Left lobe of liver (tissue), 2 donors: Measurements from ENCODE around the gene FHIT. TPM values are rescaled to one million over a fixed set of nuclear protein-coding genes. Genes with fewer than 3 reads are reported as not detected.
"Not testable (repeated sequence)": the region's sequence is repeated elsewhere in the genome, so short reads cannot be mapped to it uniquely, and the experiment has no call there.

Experiments used
- ATAC-seq: fragments of 200-7000 bp; cut with Tn5 transposase; one replicate; pipeline ENCODE4 v1.9.1; 2020; ENCODE audit warnings: mild to moderate bottlenecking, moderate library complexity
- DNase-seq: peaks from one replicate; pipeline ENCODE4 v3.0.0-alpha.2; 2020; ENCODE audit warnings: low spot score
- total RNA-seq: library from RNA; stranded (reverse); gene quantifications from one replicate; pipeline ENCODE4 v1.2.1, GENCODE V29; 2021
- donor health status: DM: no; HTN: no; CAD: no; lungs with moderate emphysema.
- donor health status: DM: no; HTN: yes; CAD: no.

FHIT gene
- total RNA-seq, 1 donor from 2014 or later, result 5.1 TPM

DNA sequence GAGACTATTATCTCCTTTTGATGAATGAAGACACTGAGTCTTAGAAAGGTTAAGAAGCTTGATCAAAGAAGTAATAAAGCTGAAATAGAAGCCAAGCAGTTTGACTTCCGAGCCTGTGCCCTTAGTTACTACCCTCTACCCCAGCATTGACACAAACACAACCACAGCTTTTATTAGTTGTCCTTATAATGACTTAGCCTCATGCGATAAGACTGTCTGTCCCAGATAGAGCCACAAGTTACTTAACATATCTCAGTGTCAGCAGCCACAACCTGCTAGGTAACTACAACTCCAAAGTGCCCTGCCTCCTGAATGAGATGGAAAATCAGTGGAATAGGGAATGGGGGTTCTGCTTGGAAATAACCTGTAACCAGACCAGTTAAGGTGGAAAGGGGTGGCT is 1419.9 kb downstream of the FHIT start:
- no peak for ATAC-seq
- no peak for DNase-seq

DNA sequence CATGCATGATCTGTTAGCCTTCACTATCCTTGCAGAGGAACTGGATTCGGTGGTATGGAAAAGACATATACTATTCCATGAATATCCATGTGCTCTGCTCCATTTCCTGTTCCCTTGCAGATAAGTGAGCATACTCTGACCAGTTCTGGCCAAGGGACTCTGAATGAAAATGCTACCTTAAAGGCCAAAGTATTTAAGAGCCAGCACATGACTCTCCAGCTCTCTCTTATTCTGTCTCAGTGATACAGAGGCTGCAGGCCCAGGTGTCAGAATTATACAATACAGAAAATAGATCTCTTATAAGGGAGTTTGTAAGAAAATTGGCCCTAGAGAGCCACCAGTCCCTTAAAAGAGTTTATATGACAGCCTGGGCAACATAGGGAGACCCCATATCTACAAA is 1421.7 kb downstream of the FHIT start:
- no peak for ATAC-seq
- DNase-seq, result no peak

DNA sequence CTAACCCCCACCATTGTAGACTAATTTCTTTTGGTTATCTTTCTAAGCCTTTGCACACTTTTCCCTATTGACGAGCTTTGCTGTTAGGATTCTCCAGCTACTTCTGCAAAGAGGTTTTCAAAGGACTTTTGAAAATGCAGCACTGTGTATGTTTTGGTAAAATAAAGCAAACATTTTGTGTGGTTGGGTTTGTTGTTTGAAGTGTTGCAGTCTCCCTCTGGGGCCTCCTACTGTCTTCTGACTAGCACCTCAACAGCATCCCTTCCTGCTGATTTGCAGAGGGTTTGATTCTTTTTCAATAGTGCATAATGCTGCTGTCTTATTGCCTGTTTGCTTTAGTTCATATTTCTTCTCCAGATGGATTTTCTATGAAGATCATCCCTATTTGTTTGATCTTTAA is 1426.4 kb downstream of the FHIT start:
- ATAC-seq (no peak), DNase-seq (no peak)

DNA sequence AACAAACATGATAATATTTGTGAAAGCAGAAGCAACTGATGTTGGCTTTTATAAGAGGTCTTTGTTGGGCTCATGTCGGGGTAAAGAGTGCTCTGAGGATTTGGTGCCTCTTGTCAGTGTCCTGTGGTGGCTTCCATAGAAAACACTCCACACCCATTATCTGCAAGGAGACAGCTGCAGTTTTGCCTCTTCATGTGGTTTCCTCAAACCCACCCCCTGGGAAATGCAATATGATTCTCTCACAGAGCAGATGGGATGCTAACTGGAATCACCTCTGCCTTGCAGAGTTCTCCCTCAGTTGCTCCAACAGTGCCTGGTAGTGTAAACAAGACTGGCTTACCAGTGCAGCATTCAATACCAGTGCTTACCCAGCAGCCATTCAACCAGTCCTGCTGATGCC is 1430.0 kb downstream of the FHIT start:
- ATAC-seq (no peak), DNase-seq (no peak)

DNA sequence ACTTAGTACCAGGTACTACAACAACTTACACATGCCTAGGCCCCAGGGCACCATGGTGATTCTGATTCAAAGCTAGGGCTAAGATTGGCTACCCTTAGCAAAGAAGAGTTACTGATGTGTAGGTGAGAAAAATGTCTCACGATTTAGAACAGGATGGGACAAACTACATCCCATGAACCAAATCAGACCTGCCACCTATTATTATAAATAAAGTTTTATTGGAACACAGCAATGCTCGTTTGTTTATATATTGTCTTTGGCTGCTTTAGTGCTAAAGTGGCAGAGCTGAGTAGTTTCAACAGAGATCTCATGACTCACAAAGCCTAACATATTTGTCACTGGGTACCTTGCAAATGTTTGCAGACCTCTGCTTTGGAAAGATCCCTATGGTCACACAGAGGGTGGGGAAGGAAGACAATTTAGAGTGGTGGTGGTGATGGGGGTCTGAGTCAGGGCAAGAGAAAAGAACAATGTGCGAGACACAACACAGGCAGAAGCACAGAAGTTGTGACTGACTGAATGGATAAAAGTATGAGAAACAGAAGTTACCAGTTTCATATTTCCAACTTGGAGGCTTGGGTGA is 1430.8 kb downstream of the FHIT start:
- ATAC-seq (no peak), DNase-seq (no peak)

DNA sequence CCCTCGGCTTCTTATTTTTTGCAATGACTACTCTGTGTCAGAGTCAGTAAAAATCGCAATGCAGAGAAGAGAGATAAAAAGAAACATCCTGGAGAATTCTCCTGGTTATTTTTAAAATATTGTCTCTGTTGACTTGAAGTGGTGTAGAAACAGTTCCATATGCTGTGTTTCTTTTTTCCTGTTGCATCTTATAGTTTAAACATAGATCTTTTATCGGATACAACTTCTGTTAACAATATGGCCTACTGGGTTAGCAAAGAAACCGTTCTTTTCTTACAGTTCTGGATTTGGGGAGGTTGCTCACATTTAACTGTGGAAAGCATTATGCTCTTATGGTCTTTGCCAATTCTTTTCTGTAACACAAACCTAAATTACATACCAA is 1432.3 kb downstream of the FHIT start:
- DNase-seq, result no peak

DNA sequence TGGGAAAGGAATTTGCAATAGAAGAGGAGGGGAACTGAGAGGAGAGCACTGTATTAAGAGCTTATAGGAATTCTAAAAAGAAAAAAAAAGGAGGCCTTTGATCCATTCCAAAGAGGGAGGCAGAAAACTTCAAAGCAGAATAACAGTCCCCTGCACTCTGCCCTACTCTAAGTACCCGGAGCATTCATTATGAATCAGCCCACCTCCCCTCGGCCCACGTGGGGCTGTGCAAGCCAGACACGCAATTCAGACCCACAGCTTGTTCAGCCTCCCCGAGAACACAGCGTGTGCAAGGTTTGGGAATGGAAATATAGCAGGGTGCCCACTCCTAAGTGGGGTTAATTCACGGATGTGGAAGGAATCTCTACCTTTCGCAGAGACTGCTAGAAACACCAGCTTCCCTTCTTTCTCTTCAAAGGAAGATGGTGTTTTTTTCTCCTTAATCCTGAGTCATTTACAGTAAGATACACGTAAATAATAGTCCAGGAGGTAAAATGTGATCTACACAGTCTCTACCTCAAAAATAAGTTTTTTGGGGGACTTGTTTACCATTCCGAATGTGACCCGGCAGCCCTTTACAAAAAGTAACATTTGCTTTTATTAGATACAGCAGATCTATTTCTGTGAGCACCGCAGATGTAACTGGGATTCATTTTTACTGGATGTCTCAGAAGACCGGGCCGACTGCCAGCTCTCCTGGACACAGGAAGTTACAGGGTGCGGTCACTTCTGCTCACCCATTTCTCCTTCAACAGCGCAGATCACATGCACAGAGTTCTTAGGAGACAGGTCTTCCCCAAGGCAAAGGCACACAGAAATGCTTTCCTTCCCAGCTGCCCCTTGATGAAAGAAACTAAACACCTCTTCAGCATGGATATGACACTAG is 1433.0 kb downstream of the FHIT start:
- peak; percentile 49 for DNase-seq
- peak; percentile 49 for ATAC-seq

More for the DNA sequence above, 1432.3 kb downstream of the FHIT start:
- ATAC-seq, result no peak

DNA sequence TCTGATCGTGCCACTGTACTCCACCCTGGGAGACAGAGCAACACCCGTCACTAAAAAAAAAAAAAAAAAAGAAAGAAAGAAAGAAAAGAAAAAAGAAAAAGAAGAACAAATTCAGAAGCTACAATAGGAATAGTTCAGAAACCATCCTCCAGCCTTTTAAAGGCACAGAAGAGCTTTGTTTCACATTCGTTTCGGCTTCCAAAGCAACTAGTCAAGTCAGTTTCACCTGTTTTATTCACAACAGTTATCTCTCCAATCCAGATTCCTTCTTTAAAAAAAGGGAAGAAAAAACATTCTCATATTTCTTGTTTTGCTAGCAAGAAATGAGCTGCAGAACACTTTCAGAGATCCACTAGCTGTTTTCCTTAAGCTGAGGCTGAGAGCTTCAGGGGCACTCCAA is 1433.7 kb downstream of the FHIT start:
- DNase-seq (no peak), ATAC-seq (no peak)

DNA sequence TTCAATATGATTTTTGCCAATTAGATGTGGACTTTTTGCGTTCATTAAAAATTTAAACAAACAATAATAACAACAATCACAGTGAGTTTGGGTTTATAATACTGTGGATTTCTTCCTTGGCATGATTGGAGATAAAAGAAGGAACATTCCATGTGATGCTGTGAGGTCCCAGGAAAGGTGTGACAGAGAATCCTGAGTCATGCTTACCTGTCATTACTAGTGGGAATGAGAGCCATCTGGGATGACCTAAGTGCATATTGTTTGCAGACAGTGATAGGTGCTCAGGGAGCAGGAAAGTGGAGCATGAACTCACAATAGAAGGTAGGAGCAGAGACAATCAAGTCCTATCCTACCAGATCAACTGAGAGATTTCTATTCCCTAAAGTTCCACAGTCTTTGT is 1434.9 kb downstream of the FHIT start:
- no peak for ATAC-seq
- no peak for DNase-seq

DNA sequence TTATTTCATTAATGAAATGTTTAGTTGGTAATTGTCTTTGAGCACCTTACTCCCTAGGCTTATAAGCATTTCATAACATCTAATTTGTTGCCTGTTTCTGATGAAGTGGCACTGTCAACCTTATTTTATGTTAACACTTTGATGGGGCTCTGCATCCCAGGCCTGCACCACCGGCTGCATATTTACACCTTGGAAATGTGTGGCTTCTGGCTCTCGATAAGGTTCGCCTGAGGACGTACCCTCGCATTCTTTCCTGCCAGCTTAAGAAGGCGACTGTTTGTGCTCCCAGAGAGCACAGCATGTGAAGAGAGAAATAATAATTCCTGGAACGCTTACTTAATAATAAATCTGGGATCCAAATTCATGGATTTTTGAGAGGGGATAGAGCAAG is 1438.1 kb downstream of the FHIT start:
- ATAC-seq (no peak), DNase-seq (no peak)

DNA sequence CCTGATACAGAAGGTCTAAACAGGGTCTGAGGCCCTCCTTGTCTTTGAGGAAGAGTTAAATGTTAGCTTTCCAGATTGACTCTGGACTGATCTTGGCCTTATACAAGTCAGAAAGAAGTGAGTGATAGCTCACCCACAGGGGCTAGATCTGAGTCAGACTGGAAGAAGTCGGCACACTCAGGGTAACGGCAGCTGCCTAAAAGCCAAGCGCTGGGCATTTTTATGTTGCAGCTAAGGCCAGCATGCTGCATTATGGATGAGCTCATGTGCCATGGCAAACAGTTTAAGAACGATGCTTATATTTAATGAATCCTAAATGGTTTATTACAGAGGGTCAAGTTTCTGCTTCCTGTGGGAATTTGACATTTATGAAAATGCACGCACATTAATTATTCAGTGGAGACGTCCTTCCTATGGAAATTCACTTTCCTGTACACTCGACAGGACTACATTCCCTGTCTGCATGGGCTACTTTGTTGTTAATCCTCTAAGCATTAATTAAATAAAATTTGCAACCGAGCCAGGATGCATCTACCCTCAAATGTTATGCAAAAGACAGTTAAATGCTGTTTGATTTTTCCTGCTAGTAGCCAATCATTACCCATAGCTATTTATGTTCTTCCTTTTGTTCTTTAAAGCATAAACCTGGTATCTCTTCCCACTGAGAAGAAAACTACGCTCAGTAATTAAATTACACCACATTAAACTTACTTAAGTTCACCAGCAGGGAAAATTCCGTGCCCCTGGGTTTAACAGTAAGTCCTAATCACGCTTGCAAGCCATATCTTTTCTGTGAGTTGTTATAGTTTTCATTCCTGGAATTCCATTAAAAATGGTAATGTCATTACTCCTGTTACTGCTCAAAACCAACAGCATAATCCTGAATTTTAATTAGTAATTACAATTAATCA is 1438.8 kb downstream of the FHIT start:
- DNase-seq (no peak), ATAC-seq (no peak)

DNA sequence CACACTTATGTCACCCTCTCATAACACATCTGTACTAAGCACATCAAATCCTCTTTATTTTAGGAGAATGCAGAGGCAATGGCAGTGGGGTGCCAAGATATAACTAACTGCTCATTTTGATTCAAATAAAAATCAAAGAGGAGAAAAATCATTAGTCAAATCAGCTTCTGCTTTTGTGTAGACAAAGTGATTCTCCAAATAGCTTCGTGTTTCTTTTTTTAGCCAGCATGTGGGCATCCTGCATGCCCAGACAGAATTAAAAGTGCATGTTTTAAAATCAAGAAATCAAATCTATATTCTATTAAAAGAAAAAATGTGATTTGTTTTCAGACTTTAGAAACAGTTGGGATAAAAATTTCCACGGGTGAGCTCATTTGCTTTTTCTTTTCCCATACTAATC is 1440.1 kb downstream of the FHIT start:
- no peak for ATAC-seq
- DNase-seq, result no peak

DNA sequence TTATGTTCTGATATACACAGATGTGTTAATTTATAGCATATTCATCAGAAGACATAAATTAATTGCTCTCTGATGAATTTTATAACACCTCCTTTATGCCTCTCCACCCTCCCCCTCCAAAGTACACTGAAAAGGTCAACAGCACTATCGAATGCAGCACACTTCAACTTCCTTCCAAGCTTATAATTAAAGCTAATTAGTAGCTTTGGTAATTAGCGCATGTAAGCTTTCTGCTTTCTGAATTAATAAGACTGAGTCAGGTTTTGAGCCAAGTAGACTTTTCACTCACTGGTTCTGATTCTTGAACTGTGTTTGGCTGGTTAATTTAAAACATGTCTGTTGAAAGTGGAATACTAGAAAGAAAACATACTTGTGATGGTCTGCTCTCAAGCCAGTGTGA is 1440.6 kb downstream of the FHIT start:
- DNase-seq, result no peak
- ATAC-seq, result no peak

DNA sequence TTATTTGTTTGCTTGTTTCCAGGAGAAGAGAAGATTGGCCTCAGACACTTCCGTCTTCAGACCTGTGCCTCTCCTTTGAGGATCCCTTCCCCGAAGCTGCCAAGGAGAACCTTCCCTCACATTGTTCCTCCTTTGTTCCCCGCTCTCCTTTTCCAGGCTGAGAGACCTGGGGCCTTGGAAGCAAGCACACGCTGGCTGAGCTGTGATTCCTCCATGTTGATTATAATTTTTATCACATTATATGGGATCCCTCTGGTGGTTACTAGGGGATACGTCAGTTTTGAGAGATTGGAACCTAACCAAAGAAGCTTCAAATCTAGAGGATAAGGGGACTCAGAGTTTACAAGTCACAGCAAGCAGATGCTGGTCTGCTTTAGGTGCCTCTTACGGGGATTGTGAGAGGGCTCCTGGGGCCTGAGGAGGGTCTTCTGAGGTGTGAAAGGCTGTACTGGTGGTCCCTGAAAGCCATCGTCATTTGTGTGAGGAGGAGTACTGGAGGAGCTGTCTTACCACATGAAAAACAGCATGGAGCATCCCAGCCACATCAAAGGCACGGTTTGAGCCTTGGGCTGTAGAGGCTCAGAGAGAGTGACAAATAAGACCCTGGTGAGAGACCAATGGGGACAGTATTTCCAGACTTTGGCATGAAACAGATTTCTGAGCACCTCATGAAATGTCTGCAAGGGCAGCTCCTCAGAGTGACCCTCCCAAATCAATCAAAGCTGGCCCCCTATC is 1441.4 kb downstream of the FHIT start:
- DNase-seq (no peak), ATAC-seq (peak; percentile 84)

DNA sequence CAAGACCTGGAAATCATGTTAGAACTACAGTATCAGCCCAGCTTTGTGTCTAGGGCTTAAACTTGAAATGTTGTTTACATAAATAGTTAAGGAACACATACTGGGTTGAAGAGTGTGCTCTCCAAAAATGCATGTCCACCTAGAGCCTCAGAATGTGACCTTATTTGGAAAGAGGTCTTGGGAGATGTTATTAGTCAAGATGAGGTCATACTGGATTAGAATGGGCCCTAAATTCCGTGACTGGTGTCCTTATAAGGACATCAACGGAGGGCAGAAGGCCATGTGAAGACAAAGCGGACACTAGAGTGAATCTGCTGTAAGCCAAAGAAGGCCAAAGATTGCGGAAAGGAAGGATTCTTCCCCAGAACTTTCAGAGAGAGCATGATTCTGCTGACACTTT is 1442.2 kb downstream of the FHIT start:
- ATAC-seq (no peak), DNase-seq (no peak)

DNA sequence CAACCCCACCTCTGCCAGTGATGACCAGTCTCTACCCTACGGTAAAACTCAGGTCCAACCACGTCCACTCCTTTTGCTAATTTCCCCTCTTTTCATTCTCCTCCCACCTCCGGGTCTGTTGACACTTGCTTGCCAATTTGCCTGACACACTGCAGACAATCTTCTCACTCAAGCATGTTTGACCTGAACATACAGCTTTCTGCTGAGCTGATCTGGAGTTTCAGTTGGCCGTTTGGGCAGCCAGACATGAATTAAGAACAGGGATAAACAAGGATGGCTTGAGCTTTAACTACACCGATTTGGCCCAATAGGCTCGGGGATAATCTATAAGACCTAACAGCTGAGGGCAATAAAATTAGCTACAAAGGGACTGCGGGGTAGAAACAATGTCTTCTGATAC is 1442.8 kb downstream of the FHIT start:
- ATAC-seq (no peak), DNase-seq (no peak)

DNA sequence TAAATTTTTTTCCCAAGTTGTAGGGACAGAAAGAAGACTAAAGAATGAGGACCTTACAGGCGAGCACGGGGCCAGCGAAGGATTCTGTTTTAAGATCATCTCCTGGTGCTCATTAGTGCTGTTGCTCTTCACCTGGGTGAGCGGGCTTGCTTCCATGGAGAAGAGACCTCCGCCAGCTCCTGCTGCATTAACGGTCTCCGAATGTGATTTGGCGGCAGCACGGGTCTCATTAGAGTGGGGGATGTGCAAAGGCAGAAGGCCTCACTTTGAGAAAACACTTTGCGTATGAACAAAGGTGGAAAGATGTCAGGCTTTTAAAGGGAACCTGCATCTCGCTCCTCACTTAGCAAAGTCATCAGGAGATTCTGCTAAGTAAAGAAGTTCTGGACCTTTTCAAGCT is 1448.0 kb downstream of the FHIT start:
- ATAC-seq (no peak), DNase-seq (no peak)

DNA sequence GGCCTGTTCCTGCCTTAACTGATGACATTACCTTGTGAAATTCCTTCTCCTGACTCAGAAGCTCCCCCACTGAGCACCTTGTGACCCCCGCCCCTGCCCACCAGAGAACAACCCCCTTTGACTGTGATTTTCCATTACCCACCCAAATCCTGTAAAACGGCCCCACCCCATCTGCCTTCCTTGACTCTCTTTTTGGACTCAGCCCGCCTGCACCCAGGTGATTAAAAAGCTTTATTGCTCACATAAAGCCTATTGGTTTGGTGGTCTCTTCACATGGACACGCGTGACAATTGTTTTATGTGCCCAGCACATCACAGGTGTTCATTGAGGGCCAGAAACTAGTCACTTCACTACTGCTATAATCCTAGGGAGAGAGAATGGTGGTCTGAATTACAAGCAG is 1448.8 kb downstream of the FHIT start:
- ATAC-seq, DNase-seq: not testable (repeated sequence)

DNA sequence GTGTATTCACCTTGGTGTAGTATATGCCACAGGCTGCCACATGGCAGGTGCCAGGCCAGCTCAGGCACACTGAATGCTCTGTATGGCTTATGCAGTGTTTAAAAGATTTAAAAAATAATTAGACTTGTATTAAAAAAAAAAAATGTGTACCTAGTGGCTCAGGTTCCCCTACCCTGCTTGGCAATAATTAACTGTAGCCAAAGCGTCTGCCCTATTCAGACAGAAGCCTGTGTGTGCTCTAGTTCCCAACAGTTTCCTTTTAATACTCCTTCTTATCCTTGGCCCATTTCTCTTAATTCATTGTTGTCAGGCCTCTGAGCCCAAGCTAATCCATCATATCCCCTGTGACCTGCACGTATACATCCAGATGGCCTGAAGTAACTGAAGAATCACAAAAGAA is 1449.2 kb downstream of the FHIT start:
- DNase-seq, result no peak
- ATAC-seq, result no peak

DNA sequence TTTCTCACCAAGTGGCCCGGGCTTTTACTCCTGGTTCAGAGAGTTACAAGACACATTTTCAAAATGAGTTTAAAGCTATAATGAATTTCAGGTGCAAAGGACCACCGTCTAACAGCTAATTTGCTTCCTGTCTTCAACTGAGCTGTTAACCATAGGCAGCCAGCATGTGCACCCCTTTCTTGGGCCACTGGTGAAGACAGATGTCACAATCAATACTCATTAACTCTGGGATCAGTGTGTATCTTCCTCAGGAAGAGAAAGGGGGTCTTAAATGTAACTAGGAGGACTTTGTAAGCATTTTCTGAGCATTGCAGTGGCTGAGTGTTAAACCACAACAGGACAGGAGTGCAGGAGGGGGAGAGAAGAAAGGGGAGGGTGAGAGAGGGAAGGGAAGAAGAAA is 1450.8 kb downstream of the FHIT start:
- ATAC-seq (no peak), DNase-seq (no peak)
